NB4 (cell line): ENCODE data around the gene SCAPER.
A peak's percentile ranks its signal among the peaks of the same experiment; 100 is the strongest.

ENCODE experiments used
- DNase-seq: peaks from one replicate; pipeline ENCODE4 v3.0.0; 2010; ENCODE audit warnings: low read depth
- H3K4me3 ChIP-seq: one replicate; pipeline ENCODE4 v1.5.1; 2011; ENCODE audit warnings: mild to moderate bottlenecking, low read depth, low read length, moderate library complexity
- CTCF ChIP-seq: IDR thresholded peaks from one replicate; pipeline ENCODE4 v1.5.1; 2012; ENCODE audit warnings: low read depth, low read length
- MYC ChIP-seq: IDR thresholded peaks from 2 replicates; pipeline ENCODE4 v1.6.1; 2011; ENCODE audit warnings: low read depth, low read length
- POLR2A ChIP-seq: IDR thresholded peaks from 2 replicates; pipeline ENCODE4 v1.6.1; 2011; ENCODE audit warnings: mild to moderate bottlenecking; ENCODE audit not compliant: insufficient read length; ENCODE audit errors: extremely low read depth
- TF ChIP-seq, protein P1 (sequence below): IDR thresholded peaks from 2 replicates; pipeline ENCODE4 v1.6.1; 2011; ENCODE audit warnings: low read depth, low read length

Gene SCAPER

GRCh38 chr15:76935620-76936019, 30.5 kb upstream of the SCAPER start:
- no peak for TF ChIP-seq POLR2A
- no peak for TF ChIP-seq CTCF
- TF ChIP-seq MYC = no peak
- TF ChIP-seq, protein P1, sequence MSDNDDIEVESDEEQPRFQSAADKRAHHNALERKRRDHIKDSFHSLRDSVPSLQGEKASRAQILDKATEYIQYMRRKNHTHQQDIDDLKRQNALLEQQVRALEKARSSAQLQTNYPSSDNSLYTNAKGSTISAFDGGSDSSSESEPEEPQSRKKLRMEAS = no peak
- no peak overlapping the region for H3K4me3 ChIP-seq
- DNase-seq = no peak

DNA sequence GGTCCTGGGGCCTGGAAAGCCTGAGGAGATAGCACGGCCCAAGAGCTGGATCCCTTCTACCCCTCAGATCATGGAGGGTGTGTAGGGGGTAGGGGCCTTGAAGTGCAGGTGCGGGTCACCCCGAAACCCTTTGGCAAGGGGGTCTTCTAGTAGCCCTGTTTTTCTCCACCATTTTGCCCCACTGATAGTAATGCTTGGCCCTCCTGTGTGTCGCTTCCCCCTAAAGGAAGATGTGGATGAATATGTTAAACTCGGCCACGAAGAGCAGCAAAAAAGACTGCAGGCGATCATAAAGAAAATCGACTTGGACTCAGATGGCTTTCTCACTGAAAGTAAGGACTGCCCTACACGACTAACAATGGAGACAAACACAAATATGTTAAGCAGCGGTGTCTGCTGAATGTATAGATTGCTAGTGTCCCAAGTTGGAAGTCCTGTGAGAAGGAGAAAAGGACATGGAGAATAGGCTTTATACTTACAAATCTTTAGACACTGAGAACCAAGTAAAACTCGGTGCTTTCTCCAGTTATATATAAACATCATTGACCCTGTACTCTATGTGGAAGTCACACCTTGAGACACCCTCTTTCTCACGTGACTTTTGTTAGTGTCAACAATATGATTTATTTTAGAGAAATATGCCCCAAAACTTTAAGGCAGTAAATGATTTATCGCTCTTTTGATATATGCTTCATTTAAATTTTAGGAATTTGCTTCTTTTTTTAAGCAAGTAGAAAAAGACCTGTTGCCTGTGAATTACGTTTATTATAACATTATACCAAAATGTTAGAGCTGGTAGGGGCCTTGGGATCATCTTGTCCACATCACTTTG, 27.2 kb upstream of the SCAPER start:
- TF ChIP-seq CTCF = no peak
- no peak for TF ChIP-seq POLR2A
- TF ChIP-seq, protein P1 = no peak
- TF ChIP-seq MYC = no peak

GRCh38 chr15:76931397-76932134, 26.4 kb upstream of the SCAPER start, which contains the start of gene RCN2:
Gene RCN2, plus strand, starts transcription at chr15:76931749. Its CDS starts 93 bp downstream, at chr15:76931842.
- DNase-seq = peak; percentile 99
- TF ChIP-seq, protein P1 = 0 out of 2 replicates have a peak, but pooled peaks have one; percentile 36
- TF ChIP-seq POLR2A (peak; percentile 97), MYC (peak; percentile 30), CTCF (no peak)
- H3K4me3 ChIP-seq = peak within 1 kb of the TSS; percentile 88

More for the DNA sequence above, 27.2 kb upstream of the SCAPER start:
- peak; percentile 53 for DNase-seq
- peak overlapping the region; percentile 88 for H3K4me3 ChIP-seq

GRCh38 chr15:76930831-76931396, 25.8 kb upstream of the SCAPER start:
- no peak for DNase-seq
- TF ChIP-seq CTCF (no peak), MYC (no peak), POLR2A (no peak)
- TF ChIP-seq, protein P1 = no peak

DNA sequence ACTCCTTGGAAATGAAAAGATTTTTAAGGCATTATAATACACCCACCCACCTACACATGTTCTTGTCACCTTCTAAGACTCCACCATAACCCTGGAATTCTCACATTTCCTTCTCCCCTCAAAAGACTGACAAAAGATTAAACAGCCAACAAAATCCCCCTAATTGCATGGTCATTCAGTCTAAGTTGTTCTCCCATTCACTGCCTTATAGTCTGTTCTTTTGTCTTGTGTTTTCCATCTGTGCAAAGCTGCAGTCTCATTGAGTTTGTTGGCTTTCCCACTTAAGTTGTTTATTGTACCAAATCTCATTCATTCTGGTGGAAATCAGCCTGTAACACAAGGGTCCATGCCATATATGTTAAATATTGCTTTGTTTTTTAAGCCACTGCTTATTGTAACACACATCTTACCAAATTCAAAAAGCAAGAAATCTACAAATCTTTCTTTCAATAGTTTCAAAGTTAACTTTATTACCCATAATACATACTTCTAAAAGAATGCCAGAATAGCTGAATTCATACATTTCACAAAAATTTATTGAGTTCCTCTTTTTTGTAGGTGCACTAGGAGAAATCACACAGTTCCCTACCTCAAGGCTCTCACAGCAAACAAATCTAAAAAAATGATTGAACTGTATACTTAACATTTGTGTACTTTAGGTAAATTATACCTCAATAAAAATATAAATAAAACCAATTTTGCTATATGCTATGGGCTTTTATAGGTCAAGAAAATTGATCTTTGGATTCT, 24.0 kb upstream of the SCAPER start:
- DNase-seq = no peak
- no peak overlapping the region for H3K4me3 ChIP-seq
- TF ChIP-seq MYC = no peak
- TF ChIP-seq POLR2A = no peak
- no peak for TF ChIP-seq CTCF
- TF ChIP-seq, protein P1 = no peak

More at GRCh38 chr15:76930831-76931396, 25.8 kb upstream of the SCAPER start:
- H3K4me3 ChIP-seq = peak overlapping the region; percentile 68
